ENCODE data around the gene STUM.

STUM gene

GRCh38 chr1:226569879-226570547 is 21.4 kb downstream of the STUM start:
- no peak overlapping the region for H3K4me3 ChIP-seq (ENCODE audit: low read depth in 1 of 2, low read length in 2 of 2)
- H3K4me1 ChIP-seq (ENCODE audit: control insufficient read depth in 1 of 2, insufficient read depth in 2 of 2, low read length in 2 of 2) = no peaks in the 10 kb centered on the region
- no peak overlapping the region for H3K9ac ChIP-seq (ENCODE audit: low read depth in 1 of 2, low read length in 2 of 2)
- no peak overlapping the region for H3K27ac ChIP-seq (ENCODE audit: low read depth, low read length)
- H3K27me3 ChIP-seq (ENCODE audit: control insufficient read depth in 1 of 2, insufficient read depth in 2 of 2, low read length in 2 of 2) = no peaks in the 10 kb centered on the region
- H3K9me3 ChIP-seq (ENCODE audit: control insufficient read depth in 1 of 2, low read length in 2 of 2) = no peaks in the 10 kb centered on the region
- no peaks in the 10 kb centered on the region for H3K36me3 ChIP-seq (ENCODE audit: control insufficient read depth in 1 of 2, insufficient read depth in 2 of 2, low read length in 2 of 2)

GRCh38 chr1:226571893-226572292 is 23.3 kb downstream of the STUM start:
- H3K9ac ChIP-seq (ENCODE audit: low read depth in 1 of 2, low read length in 2 of 2) = no peak overlapping the region
- no peaks in the 10 kb centered on the region for H3K27me3 ChIP-seq (ENCODE audit: control insufficient read depth in 1 of 2, insufficient read depth in 2 of 2, low read length in 2 of 2)
- no peak overlapping the region for H3K27ac ChIP-seq (ENCODE audit: low read depth, low read length)
- H3K36me3 ChIP-seq (ENCODE audit: control insufficient read depth in 1 of 2, insufficient read depth in 2 of 2, low read length in 2 of 2) = no peaks in the 10 kb centered on the region
- H3K9me3 ChIP-seq (ENCODE audit: control insufficient read depth in 1 of 2, low read length in 2 of 2) = no peaks in the 10 kb centered on the region
- no peaks in the 10 kb centered on the region for H3K4me1 ChIP-seq (ENCODE audit: control insufficient read depth in 1 of 2, insufficient read depth in 2 of 2, low read length in 2 of 2)
- no peak overlapping the region for H3K4me3 ChIP-seq (ENCODE audit: low read depth in 1 of 2, low read length in 2 of 2)

GRCh38 chr1:226572325-226572726 is 23.8 kb downstream of the STUM start:
- H3K36me3 ChIP-seq (ENCODE audit: control insufficient read depth in 1 of 2, insufficient read depth in 2 of 2, low read length in 2 of 2) = no peaks in the 10 kb centered on the region
- no peaks in the 10 kb centered on the region for H3K4me1 ChIP-seq (ENCODE audit: control insufficient read depth in 1 of 2, insufficient read depth in 2 of 2, low read length in 2 of 2)
- no peak overlapping the region for H3K27ac ChIP-seq (ENCODE audit: low read depth, low read length)

GRCh38 chr1:226574044-226574443 is 25.5 kb downstream of the STUM start:
- H3K4me3 ChIP-seq (ENCODE audit: low read depth in 1 of 2, low read length in 2 of 2) = no peak overlapping the region
- no peaks in the 10 kb centered on the region for H3K4me1 ChIP-seq (ENCODE audit: control insufficient read depth in 1 of 2, insufficient read depth in 2 of 2, low read length in 2 of 2)
- no peaks in the 10 kb centered on the region for H3K36me3 ChIP-seq (ENCODE audit: control insufficient read depth in 1 of 2, insufficient read depth in 2 of 2, low read length in 2 of 2)
- H3K9ac ChIP-seq (ENCODE audit: low read depth in 1 of 2, low read length in 2 of 2) = no peak overlapping the region
- no peak overlapping the region for H3K27ac ChIP-seq (ENCODE audit: low read depth, low read length)
- H3K27me3 ChIP-seq (ENCODE audit: control insufficient read depth in 1 of 2, insufficient read depth in 2 of 2, low read length in 2 of 2) = no peaks in the 10 kb centered on the region
- no peaks in the 10 kb centered on the region for H3K9me3 ChIP-seq (ENCODE audit: control insufficient read depth in 1 of 2, low read length in 2 of 2)

More at GRCh38 chr1:226572325-226572726, 23.8 kb downstream of the STUM start:
- Histone ChIP-seq H3K9ac (ENCODE audit: low read depth in 1 of 2, low read length in 2 of 2) (no peak overlapping the region), H3K9me3 (ENCODE audit: control insufficient read depth in 1 of 2, low read length in 2 of 2) (no peaks in the 10 kb centered on the region), H3K4me3 (ENCODE audit: low read depth in 1 of 2, low read length in 2 of 2) (no peak overlapping the region), H3K27me3 (ENCODE audit: control insufficient read depth in 1 of 2, insufficient read depth in 2 of 2, low read length in 2 of 2) (no peaks in the 10 kb centered on the region)

GRCh38 chr1:226574591-226575435 is 26.2 kb downstream of the STUM start:
- H3K27ac ChIP-seq (ENCODE audit: low read depth, low read length) = no peak overlapping the region
- H3K36me3 ChIP-seq (ENCODE audit: control insufficient read depth in 1 of 2, insufficient read depth in 2 of 2, low read length in 2 of 2) = no peaks in the 10 kb centered on the region
- no peaks in the 10 kb centered on the region for H3K4me1 ChIP-seq (ENCODE audit: control insufficient read depth in 1 of 2, insufficient read depth in 2 of 2, low read length in 2 of 2)
- H3K9me3 ChIP-seq (ENCODE audit: control insufficient read depth in 1 of 2, low read length in 2 of 2) = no peaks in the 10 kb centered on the region
- no peak overlapping the region for H3K9ac ChIP-seq (ENCODE audit: low read depth in 1 of 2, low read length in 2 of 2)
- no peaks in the 10 kb centered on the region for H3K27me3 ChIP-seq (ENCODE audit: control insufficient read depth in 1 of 2, insufficient read depth in 2 of 2, low read length in 2 of 2)
- H3K4me3 ChIP-seq (ENCODE audit: low read depth in 1 of 2, low read length in 2 of 2) = no peak overlapping the region

DNA sequence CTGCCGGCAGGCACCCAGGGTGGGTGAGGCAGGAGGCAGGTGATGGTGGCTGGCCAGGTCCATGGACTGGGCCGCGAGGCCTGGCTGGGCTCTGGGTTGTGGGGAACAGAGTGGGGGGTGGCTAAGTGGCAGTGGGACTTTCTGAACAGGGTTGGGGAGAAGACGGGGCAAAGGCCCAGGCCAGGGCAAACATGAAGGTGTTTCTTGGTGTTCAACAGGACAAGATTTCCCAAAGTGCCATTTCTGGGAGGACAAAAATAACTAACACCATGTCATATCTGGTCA is 26.8 kb downstream of the STUM start:
- H3K36me3 ChIP-seq (ENCODE audit: control insufficient read depth in 1 of 2, insufficient read depth in 2 of 2, low read length in 2 of 2) = no peaks in the 10 kb centered on the region
- H3K9me3 ChIP-seq (ENCODE audit: control insufficient read depth in 1 of 2, low read length in 2 of 2) = no peaks in the 10 kb centered on the region
- no peak overlapping the region for H3K27ac ChIP-seq (ENCODE audit: low read depth, low read length)
- H3K4me1 ChIP-seq (ENCODE audit: control insufficient read depth in 1 of 2, insufficient read depth in 2 of 2, low read length in 2 of 2) = no peaks in the 10 kb centered on the region
- no peak overlapping the region for H3K4me3 ChIP-seq (ENCODE audit: low read depth in 1 of 2, low read length in 2 of 2)
- H3K27me3 ChIP-seq (ENCODE audit: control insufficient read depth in 1 of 2, insufficient read depth in 2 of 2, low read length in 2 of 2) = no peaks in the 10 kb centered on the region
- no peak overlapping the region for H3K9ac ChIP-seq (ENCODE audit: low read depth in 1 of 2, low read length in 2 of 2)

DNA sequence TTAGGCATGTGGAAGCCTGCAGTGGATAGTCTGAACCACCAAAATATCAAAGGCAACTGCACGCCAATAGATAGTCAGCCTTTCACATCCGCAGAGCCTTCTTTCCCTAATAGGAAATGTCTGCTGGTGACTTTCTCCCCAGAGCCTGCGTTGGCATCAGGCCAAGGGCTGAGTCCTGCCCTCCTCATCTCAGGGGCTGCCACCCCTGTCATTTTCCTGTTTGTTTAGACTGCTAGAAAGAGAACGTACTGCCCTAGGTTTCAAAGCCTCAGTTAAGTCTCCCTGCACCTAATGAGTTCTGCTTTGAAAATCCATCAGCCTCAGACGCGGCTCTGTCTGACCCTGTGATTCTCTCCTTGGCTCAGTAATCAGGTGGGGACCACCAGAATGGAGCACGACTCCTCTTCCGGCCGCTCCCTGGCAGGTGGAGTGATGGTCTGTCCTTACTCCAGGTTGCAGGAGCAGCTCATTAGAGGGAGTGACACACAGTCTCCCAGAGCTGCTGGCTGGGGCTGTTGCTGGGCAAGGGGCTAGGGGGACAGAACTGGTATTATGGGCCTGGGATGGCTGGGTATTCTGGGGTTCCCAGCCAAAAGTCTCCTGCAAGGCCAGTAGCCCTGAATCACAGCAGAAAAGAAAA is 27.3 kb downstream of the STUM start:
- no peak overlapping the region for H3K27ac ChIP-seq (ENCODE audit: low read depth, low read length)
- H3K9me3 ChIP-seq (ENCODE audit: control insufficient read depth in 1 of 2, low read length in 2 of 2) = no peaks in the 10 kb centered on the region

GRCh38 chr1:226576601-226577000 is 28.0 kb downstream of the STUM start:
- H3K4me3 ChIP-seq (ENCODE audit: low read depth in 1 of 2, low read length in 2 of 2) = no peak overlapping the region
- no peak overlapping the region for H3K27ac ChIP-seq (ENCODE audit: low read depth, low read length)
- no peaks in the 10 kb centered on the region for H3K4me1 ChIP-seq (ENCODE audit: control insufficient read depth in 1 of 2, insufficient read depth in 2 of 2, low read length in 2 of 2)
- no peaks in the 10 kb centered on the region for H3K9me3 ChIP-seq (ENCODE audit: control insufficient read depth in 1 of 2, low read length in 2 of 2)
- H3K27me3 ChIP-seq (ENCODE audit: control insufficient read depth in 1 of 2, insufficient read depth in 2 of 2, low read length in 2 of 2) = no peaks in the 10 kb centered on the region
- H3K9ac ChIP-seq (ENCODE audit: low read depth in 1 of 2, low read length in 2 of 2) = no peak overlapping the region
- H3K36me3 ChIP-seq (ENCODE audit: control insufficient read depth in 1 of 2, insufficient read depth in 2 of 2, low read length in 2 of 2) = no peaks in the 10 kb centered on the region

More for the DNA sequence above, 27.3 kb downstream of the STUM start:
- Histone ChIP-seq H3K4me1 (ENCODE audit: control insufficient read depth in 1 of 2, insufficient read depth in 2 of 2, low read length in 2 of 2) (no peaks in the 10 kb centered on the region), H3K4me3 (ENCODE audit: low read depth in 1 of 2, low read length in 2 of 2) (no peak overlapping the region), H3K36me3 (ENCODE audit: control insufficient read depth in 1 of 2, insufficient read depth in 2 of 2, low read length in 2 of 2) (no peaks in the 10 kb centered on the region), H3K9ac (ENCODE audit: low read depth in 1 of 2, low read length in 2 of 2) (no peak overlapping the region), H3K27me3 (ENCODE audit: control insufficient read depth in 1 of 2, insufficient read depth in 2 of 2, low read length in 2 of 2) (no peaks in the 10 kb centered on the region)

DNA sequence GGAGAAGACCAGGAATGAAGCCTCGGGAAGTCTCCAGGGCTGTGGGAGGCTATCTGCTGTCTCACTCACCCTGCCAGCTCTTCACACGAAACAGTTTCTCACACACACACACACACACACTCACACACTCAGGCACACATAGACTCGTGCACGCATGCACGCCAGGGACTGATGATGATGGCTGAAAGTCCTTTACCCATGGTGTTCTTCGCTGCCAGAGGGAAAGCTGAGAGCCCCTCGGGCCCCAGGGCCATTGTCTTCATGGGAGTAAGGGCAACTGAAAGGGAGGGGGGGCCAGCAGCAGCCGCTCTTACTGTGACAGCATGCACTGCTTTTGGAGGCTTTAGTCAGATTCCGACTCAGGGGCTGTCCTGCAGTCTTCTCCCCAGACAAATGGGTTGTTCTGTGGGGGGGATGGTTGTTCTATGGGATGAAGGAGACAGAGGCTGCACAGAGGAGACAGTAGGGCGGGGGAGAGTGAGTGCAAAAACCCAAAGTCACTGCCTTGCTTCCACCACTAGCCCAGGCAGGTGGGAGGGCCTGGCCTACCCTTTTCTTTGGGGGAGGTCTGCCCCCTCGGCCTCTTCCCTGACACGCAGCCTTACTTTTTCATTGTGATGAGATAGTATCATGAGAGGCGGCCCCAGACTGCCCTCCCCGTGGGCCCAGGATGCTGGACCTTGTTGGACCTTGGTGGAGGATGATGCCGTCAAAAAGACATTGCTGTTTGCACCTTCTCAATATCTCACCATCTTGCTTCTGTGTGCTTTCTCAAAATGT is 29.0 kb downstream of the STUM start:
- Histone ChIP-seq H3K36me3 (ENCODE audit: control insufficient read depth in 1 of 2, insufficient read depth in 2 of 2, low read length in 2 of 2) (no peaks in the 10 kb centered on the region), H3K27me3 (ENCODE audit: control insufficient read depth in 1 of 2, insufficient read depth in 2 of 2, low read length in 2 of 2) (no peaks in the 10 kb centered on the region), H3K9me3 (ENCODE audit: control insufficient read depth in 1 of 2, low read length in 2 of 2) (no peaks in the 10 kb centered on the region), H3K9ac (ENCODE audit: low read depth in 1 of 2, low read length in 2 of 2) (no peak overlapping the region), H3K4me3 (ENCODE audit: low read depth in 1 of 2, low read length in 2 of 2) (no peak overlapping the region), H3K4me1 (ENCODE audit: control insufficient read depth in 1 of 2, insufficient read depth in 2 of 2, low read length in 2 of 2) (no peaks in the 10 kb centered on the region), H3K27ac (ENCODE audit: low read depth, low read length) (no peak overlapping the region)

Measured in duodenal mucosa (tissue), 2 donors.